WTC11 (cell line): ENCODE measurements around the gene PIGU.

Experiments used
- KAT7 ChIP-seq: sonication (generic); formaldehyde crosslinking; IDR thresholded peaks from 2 replicates; pipeline ENCODE4 v1.8.1; 2023; ENCODE audit warnings: missing genetic modification reagents, mild to moderate bottlenecking, borderline replicate concordance
- SMAD3 ChIP-seq: sonication (generic); formaldehyde crosslinking; IDR thresholded peaks from 2 replicates; pipeline ENCODE4 v1.8.0; 2022; ENCODE audit warnings: missing genetic modification reagents, mild to moderate bottlenecking, borderline replicate concordance
- ZNF263 ChIP-seq: sonication (generic); formaldehyde crosslinking; IDR thresholded peaks from 2 replicates; pipeline ENCODE4 v1.8.1; 2022; ENCODE audit warnings: low read depth, mild to moderate bottlenecking, moderate library complexity, missing genetic modification reagents
- TF ChIP-seq, protein P1 (sequence below): fragments of 200-600 bp; IDR thresholded peaks from 2 replicates; pipeline ENCODE4 v1.8.0; 2022; ENCODE audit warnings: antibody characterized with exemption
- TF ChIP-seq, protein P2 (sequence below): sonication (generic); formaldehyde crosslinking; conservative IDR thresholded peaks from 2 replicates; pipeline ENCODE4 v1.8.1; 2022; ENCODE audit warnings: mild to moderate bottlenecking, missing genetic modification reagents

DNA sequence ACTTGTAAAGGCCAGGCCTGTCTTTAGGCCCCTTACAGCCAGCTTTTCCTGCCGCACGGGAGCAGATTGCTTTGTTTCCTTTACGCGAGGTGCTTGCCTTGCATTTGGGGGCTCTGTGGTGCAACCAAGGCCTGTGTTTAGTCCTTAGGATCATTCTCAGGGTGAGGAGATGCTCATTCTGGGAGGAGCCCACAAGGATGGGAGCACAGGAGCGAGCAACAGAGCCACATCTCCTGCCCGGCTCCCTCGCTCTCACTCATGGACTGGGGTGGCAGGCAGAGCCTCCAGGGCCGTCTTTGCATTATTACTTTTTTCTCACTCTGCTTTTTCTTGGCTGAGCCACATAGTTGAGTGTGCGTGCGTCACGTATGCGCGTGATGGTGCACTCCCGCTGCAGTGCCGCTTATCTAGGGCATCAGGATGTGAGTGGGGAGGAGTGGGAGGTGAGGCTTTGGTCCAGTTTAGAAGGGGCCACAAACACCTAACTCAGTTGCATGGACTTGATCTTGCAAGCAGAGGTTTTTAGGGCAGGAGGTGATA lies 141.5 kb downstream of the PIGU start:
- TF ChIP-seq, protein P1, sequence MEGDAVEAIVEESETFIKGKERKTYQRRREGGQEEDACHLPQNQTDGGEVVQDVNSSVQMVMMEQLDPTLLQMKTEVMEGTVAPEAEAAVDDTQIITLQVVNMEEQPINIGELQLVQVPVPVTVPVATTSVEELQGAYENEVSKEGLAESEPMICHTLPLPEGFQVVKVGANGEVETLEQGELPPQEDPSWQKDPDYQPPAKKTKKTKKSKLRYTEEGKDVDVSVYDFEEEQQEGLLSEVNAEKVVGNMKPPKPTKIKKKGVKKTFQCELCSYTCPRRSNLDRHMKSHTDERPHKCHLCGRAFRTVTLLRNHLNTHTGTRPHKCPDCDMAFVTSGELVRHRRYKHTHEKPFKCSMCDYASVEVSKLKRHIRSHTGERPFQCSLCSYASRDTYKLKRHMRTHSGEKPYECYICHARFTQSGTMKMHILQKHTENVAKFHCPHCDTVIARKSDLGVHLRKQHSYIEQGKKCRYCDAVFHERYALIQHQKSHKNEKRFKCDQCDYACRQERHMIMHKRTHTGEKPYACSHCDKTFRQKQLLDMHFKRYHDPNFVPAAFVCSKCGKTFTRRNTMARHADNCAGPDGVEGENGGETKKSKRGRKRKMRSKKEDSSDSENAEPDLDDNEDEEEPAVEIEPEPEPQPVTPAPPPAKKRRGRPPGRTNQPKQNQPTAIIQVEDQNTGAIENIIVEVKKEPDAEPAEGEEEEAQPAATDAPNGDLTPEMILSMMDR = no peak
- TF ChIP-seq, protein P2, sequence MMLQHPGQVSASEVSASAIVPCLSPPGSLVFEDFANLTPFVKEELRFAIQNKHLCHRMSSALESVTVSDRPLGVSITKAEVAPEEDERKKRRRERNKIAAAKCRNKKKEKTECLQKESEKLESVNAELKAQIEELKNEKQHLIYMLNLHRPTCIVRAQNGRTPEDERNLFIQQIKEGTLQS (CRISPR knock-in tag) = no peak
- TF ChIP-seq SMAD3 (CRISPR knock-in tag) (no peak), ZNF263 (no peak), KAT7 (CRISPR knock-in tag) (no peak)
